ENCODE results near the gene KRTAP5-7. TPM values are rescaled to one million over a fixed set of nuclear protein-coding genes. Genes with fewer than 3 reads are reported as not detected.

KRTAP5-7 gene
- total RNA-seq, 6 experiments from 2014 or later = not detected

- TF ChIP-seq, protein P1, sequence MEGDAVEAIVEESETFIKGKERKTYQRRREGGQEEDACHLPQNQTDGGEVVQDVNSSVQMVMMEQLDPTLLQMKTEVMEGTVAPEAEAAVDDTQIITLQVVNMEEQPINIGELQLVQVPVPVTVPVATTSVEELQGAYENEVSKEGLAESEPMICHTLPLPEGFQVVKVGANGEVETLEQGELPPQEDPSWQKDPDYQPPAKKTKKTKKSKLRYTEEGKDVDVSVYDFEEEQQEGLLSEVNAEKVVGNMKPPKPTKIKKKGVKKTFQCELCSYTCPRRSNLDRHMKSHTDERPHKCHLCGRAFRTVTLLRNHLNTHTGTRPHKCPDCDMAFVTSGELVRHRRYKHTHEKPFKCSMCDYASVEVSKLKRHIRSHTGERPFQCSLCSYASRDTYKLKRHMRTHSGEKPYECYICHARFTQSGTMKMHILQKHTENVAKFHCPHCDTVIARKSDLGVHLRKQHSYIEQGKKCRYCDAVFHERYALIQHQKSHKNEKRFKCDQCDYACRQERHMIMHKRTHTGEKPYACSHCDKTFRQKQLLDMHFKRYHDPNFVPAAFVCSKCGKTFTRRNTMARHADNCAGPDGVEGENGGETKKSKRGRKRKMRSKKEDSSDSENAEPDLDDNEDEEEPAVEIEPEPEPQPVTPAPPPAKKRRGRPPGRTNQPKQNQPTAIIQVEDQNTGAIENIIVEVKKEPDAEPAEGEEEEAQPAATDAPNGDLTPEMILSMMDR (IDR thresholded peaks at IDR 0.05) = no peak
- Mint-ChIP-seq H3K36me3 (ENCODE audit: low read depth) (peaks cover 48% of the 10 kb centered on the region), H3K4me3 (no peak overlapping the region), H3K4me1 (ENCODE audit: low read depth) (no peaks in the 10 kb centered on the region), H3K27me3 (ENCODE audit: insufficient read depth) (no peaks in the 10 kb centered on the region), H3K27ac (no peak overlapping the region), H3K9me3 (no peaks in the 10 kb centered on the region)
- DNase-seq = no peak
These were observed 27.9 kb upstream of the KRTAP5-7 start for GRCh38 chr11:71499125-71499524.

DNA sequence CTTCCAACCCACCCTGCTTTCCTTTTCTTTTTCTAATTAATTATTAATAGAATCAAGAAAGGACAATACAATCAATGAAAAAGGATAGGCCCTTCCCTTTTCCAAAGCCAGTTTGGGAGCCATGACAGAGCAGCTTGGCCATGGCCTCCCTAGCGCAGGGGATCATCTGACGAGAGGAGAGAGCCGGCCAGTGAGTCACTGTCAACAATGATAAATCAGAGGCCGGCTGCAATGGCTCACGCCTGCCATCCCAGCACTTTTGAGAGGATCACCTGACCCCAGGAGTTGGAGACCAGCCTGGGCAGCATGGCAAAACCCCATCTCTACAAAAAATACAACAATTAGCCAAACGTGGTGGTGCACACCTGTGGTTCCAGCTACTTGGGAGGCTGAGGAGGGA is 27.5 kb upstream of the KRTAP5-7 start:
- H3K27me3 Mint-ChIP-seq (ENCODE audit: insufficient read depth) = no peaks in the 10 kb centered on the region
- H3K9me3 Mint-ChIP-seq = no peaks in the 10 kb centered on the region
- TF ChIP-seq, protein P1 (IDR thresholded peaks at IDR 0.05) = no peak
- DNase-seq = no peak
- H3K27ac Mint-ChIP-seq = no peak overlapping the region
- no peak overlapping the region for H3K4me3 Mint-ChIP-seq
- peaks cover 48% of the 10 kb centered on the region for H3K36me3 Mint-ChIP-seq (ENCODE audit: low read depth)
- no peaks in the 10 kb centered on the region for H3K4me1 Mint-ChIP-seq (ENCODE audit: low read depth)

- Mint-ChIP-seq H3K9me3 (no peaks in the 10 kb centered on the region), H3K27me3 (ENCODE audit: insufficient read depth) (no peaks in the 10 kb centered on the region), H3K36me3 (ENCODE audit: low read depth) (peaks cover 45% of the 10 kb centered on the region), H3K4me3 (no peak overlapping the region), H3K27ac (no peak overlapping the region), H3K4me1 (ENCODE audit: low read depth) (no peaks in the 10 kb centered on the region)
- DNase-seq = no peak
- TF ChIP-seq, protein P1 (IDR thresholded peaks at IDR 0.05) = no peak
These were observed 26.5 kb upstream of the KRTAP5-7 start for GRCh38 chr11:71500601-71501021.

GRCh38 chr11:71501071-71501985 is 25.7 kb upstream of the KRTAP5-7 start:
- Mint-ChIP-seq H3K4me3 (no peak overlapping the region), H3K36me3 (ENCODE audit: low read depth) (peaks cover 47% of the 10 kb centered on the region), H3K27ac (no peak overlapping the region), H3K9me3 (no peaks in the 10 kb centered on the region), H3K4me1 (ENCODE audit: low read depth) (no peaks in the 10 kb centered on the region), H3K27me3 (ENCODE audit: insufficient read depth) (no peaks in the 10 kb centered on the region)
- DNase-seq = no peak
- TF ChIP-seq, protein P1 (IDR thresholded peaks at IDR 0.05) = no peak

DNA sequence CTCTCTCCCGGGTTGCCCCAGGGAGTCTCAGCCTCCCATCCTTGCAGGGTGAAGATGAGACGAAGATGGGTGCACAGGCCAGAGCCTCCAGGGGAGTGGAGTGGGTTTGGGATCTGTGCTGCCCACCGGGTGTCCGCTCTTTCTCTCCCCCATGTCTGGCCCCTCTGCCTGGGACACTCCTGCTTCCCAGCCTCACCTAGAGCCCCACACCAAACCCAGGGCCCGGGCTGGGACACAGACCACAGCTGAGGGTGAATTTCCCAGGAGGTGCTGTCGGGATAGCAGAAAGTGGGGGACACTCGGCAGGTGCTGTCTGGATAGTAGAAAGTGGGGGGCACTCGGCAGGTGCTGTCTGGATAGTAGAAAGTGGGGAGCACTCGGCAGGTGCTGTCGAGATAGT is 25.0 kb upstream of the KRTAP5-7 start:
- H3K36me3 Mint-ChIP-seq (ENCODE audit: low read depth) = peaks cover 40% of the 10 kb centered on the region
- TF ChIP-seq, protein P1 (IDR thresholded peaks at IDR 0.05) = no peak
- H3K27me3 Mint-ChIP-seq (ENCODE audit: insufficient read depth) = no peaks in the 10 kb centered on the region; the same call in 1 of the 2 replicates
- DNase-seq = no peak
- no peak overlapping the region for H3K27ac Mint-ChIP-seq
- H3K4me3 Mint-ChIP-seq = no peak overlapping the region
- no peaks in the 10 kb centered on the region for H3K9me3 Mint-ChIP-seq
- no peaks in the 10 kb centered on the region for H3K4me1 Mint-ChIP-seq (ENCODE audit: low read depth)
